ENCODE results near the gene SLC44A1.

GRCh38 chr9:105444130-105444529 is 199.7 kb downstream of the SLC44A1 start:
- TF ChIP-seq CTCF (IDR thresholded peaks at IDR 0.05; ENCODE audit: low read length) (no peak), EZH2 (IDR thresholded peaks at IDR 0.05; ENCODE audit: borderline replicate concordance, low read length) (no peak)

Measured in OCI-LY1 (cell line).